Neuron (in vitro differentiated cells): ENCODE results near the gene NRXN3.

ENCODE experiments used
- H2AFZ ChIP-seq: one replicate; pipeline ENCODE4 v1.6.1; 2013; ENCODE audit warnings: low read depth, mild to moderate bottlenecking, inconsistent platforms, low read length, moderate library complexity
- H3K27me3 ChIP-seq: one replicate; pipeline ENCODE4 v1.6.1; 2013; ENCODE audit warnings: low read length; ENCODE audit not compliant: insufficient read depth
- H3K36me3 ChIP-seq: one replicate; pipeline ENCODE4 v1.6.1; 2013; ENCODE audit warnings: low read length; ENCODE audit not compliant: insufficient read depth
- H3K4me1 ChIP-seq: one replicate; pipeline ENCODE4 v1.6.1; 2013; ENCODE audit warnings: low read length; ENCODE audit not compliant: insufficient read depth
- H3K4me3 ChIP-seq: 2 replicates; pipeline ENCODE4 v1.5.1; 2013; ENCODE audit warnings: mild to moderate bottlenecking, low read length, moderate library complexity
- H3K9me3 ChIP-seq: one replicate; pipeline ENCODE4 v1.6.1; 2013; ENCODE audit warnings: low read length

NRXN3 gene

GRCh38 chr14:78181270-78181669 is 11.1 kb downstream of the NRXN3 start:
- Histone ChIP-seq H3K4me1 (no peaks in the 10 kb centered on the region), H3K4me3 (no peak overlapping the region), H3K27me3 (no peaks in the 10 kb centered on the region), H3K9me3 (no peaks in the 10 kb centered on the region), H3K36me3 (no peaks in the 10 kb centered on the region), H2AFZ (no peak overlapping the region)

- H3K36me3 ChIP-seq: no peaks in the 10 kb centered on the region
Observed at GRCh38 chr14:78182722-78183121, 12.5 kb downstream of the NRXN3 start.

GRCh38 chr14:78184157-78184556 is 14.0 kb downstream of the NRXN3 start:
- no peak overlapping the region for H3K4me3 ChIP-seq
- no peaks in the 10 kb centered on the region for H3K9me3 ChIP-seq
- no peak overlapping the region for H2AFZ ChIP-seq
- no peaks in the 10 kb centered on the region for H3K36me3 ChIP-seq
- H3K4me1 ChIP-seq: no peaks in the 10 kb centered on the region
- no peaks in the 10 kb centered on the region for H3K27me3 ChIP-seq

More at GRCh38 chr14:78182722-78183121, 12.5 kb downstream of the NRXN3 start:
- Histone ChIP-seq H2AFZ (no peak overlapping the region), H3K4me3 (no peak overlapping the region), H3K4me1 (no peaks in the 10 kb centered on the region), H3K27me3 (no peaks in the 10 kb centered on the region), H3K9me3 (no peaks in the 10 kb centered on the region)

GRCh38 chr14:78186277-78186676 is 16.1 kb downstream of the NRXN3 start:
- Histone ChIP-seq H2AFZ (no peak overlapping the region), H3K9me3 (no peaks in the 10 kb centered on the region), H3K36me3 (no peaks in the 10 kb centered on the region), H3K27me3 (no peaks in the 10 kb centered on the region), H3K4me1 (no peaks in the 10 kb centered on the region), H3K4me3 (no peak overlapping the region)

GRCh38 chr14:78188882-78189281 is 18.7 kb downstream of the NRXN3 start:
- Histone ChIP-seq H3K4me1 (no peaks in the 10 kb centered on the region), H3K9me3 (no peaks in the 10 kb centered on the region), H3K4me3 (no peak overlapping the region), H3K27me3 (no peaks in the 10 kb centered on the region), H3K36me3 (no peaks in the 10 kb centered on the region), H2AFZ (no peak overlapping the region)

GRCh38 chr14:78195431-78195830 is 25.3 kb downstream of the NRXN3 start:
- Histone ChIP-seq H2AFZ (no peak overlapping the region), H3K9me3 (no peaks in the 10 kb centered on the region), H3K27me3 (no peaks in the 10 kb centered on the region), H3K4me3 (no peak overlapping the region), H3K4me1 (no peaks in the 10 kb centered on the region), H3K36me3 (no peaks in the 10 kb centered on the region)

GRCh38 chr14:78196323-78196722 is 26.1 kb downstream of the NRXN3 start:
- H2AFZ ChIP-seq: no peak overlapping the region
- H3K36me3 ChIP-seq: no peaks in the 10 kb centered on the region
- H3K4me3 ChIP-seq: no peak overlapping the region

GRCh38 chr14:78197051-78197450 is 26.9 kb downstream of the NRXN3 start:
- Histone ChIP-seq H3K4me3 (no peak overlapping the region), H3K9me3 (no peaks in the 10 kb centered on the region), H3K36me3 (no peaks in the 10 kb centered on the region), H3K4me1 (no peaks in the 10 kb centered on the region), H2AFZ (no peak overlapping the region), H3K27me3 (no peaks in the 10 kb centered on the region)

More at GRCh38 chr14:78196323-78196722, 26.1 kb downstream of the NRXN3 start:
- H3K4me1 ChIP-seq: no peaks in the 10 kb centered on the region
- H3K9me3 ChIP-seq: no peaks in the 10 kb centered on the region
- H3K27me3 ChIP-seq: no peaks in the 10 kb centered on the region

GRCh38 chr14:78202163-78202562 is 32.0 kb downstream of the NRXN3 start:
- Histone ChIP-seq H3K9me3 (no peaks in the 10 kb centered on the region), H3K36me3 (no peaks in the 10 kb centered on the region), H2AFZ (no peak overlapping the region), H3K4me3 (no peak overlapping the region), H3K27me3 (no peaks in the 10 kb centered on the region), H3K4me1 (no peaks in the 10 kb centered on the region)

- no peak overlapping the region for H3K4me3 ChIP-seq
- no peak overlapping the region for H2AFZ ChIP-seq
- no peaks in the 10 kb centered on the region for H3K36me3 ChIP-seq
- H3K9me3 ChIP-seq: no peaks in the 10 kb centered on the region
- H3K4me1 ChIP-seq: no peaks in the 10 kb centered on the region
- H3K27me3 ChIP-seq: no peaks in the 10 kb centered on the region
Observed at GRCh38 chr14:78202976-78203375, 32.8 kb downstream of the NRXN3 start.

- Histone ChIP-seq H3K9me3 (no peaks in the 10 kb centered on the region), H3K4me1 (no peaks in the 10 kb centered on the region), H3K4me3 (no peak overlapping the region), H3K36me3 (no peaks in the 10 kb centered on the region), H2AFZ (no peak overlapping the region), H3K27me3 (no peaks in the 10 kb centered on the region)
Observed at GRCh38 chr14:78207414-78207813, 37.2 kb downstream of the NRXN3 start.

- no peaks in the 10 kb centered on the region for H3K27me3 ChIP-seq
- H3K4me1 ChIP-seq: no peaks in the 10 kb centered on the region
- H2AFZ ChIP-seq: no peak overlapping the region
- H3K9me3 ChIP-seq: no peaks in the 10 kb centered on the region
- no peaks in the 10 kb centered on the region for H3K36me3 ChIP-seq
- H3K4me3 ChIP-seq: no peak overlapping the region
Observed at GRCh38 chr14:78220273-78220672, 50.1 kb downstream of the NRXN3 start.

GRCh38 chr14:78222746-78223145 is 52.6 kb downstream of the NRXN3 start:
- H3K27me3 ChIP-seq: no peaks in the 10 kb centered on the region
- H3K36me3 ChIP-seq: no peaks in the 10 kb centered on the region

GRCh38 chr14:78227248-78228077 is 57.3 kb downstream of the NRXN3 start:
- Histone ChIP-seq H3K27me3 (no peaks in the 10 kb centered on the region), H3K4me3 (no peak overlapping the region), H2AFZ (no peak overlapping the region), H3K9me3 (no peaks in the 10 kb centered on the region), H3K36me3 (no peaks in the 10 kb centered on the region), H3K4me1 (no peaks in the 10 kb centered on the region)

More at GRCh38 chr14:78222746-78223145, 52.6 kb downstream of the NRXN3 start:
- no peaks in the 10 kb centered on the region for H3K4me1 ChIP-seq
- H3K9me3 ChIP-seq: no peaks in the 10 kb centered on the region
- no peak overlapping the region for H3K4me3 ChIP-seq
- no peak overlapping the region for H2AFZ ChIP-seq
